GM19438 (cell line): Measurements from ENCODE around the gene AHCTF1.
"Not testable (repeated sequence)": the region's sequence is repeated elsewhere in the genome, so short reads cannot be mapped to it uniquely, and the experiment has no call there.

Experiments
- ATAC-seq: cut with Tn5 transposase; IDR thresholded peaks from one replicate; pipeline ENCODE4 v1.9.1; 2021; ENCODE audit warnings: low read depth; ENCODE audit not compliant: unreplicated experiment

AHCTF1 gene

GRCh38 chr1:246923900-246924299 lies 7.8 kb downstream of the AHCTF1 start:
- no peak for ATAC-seq

GRCh38 chr1:246923482-246923881 lies 8.3 kb downstream of the AHCTF1 start:
- ATAC-seq, result no peak

GRCh38 chr1:246921481-246921880 lies 10.3 kb downstream of the AHCTF1 start:
- ATAC-seq, result no peak

- ATAC-seq, result no peak
Measured at GRCh38 chr1:246919902-246920301, 11.8 kb downstream of the AHCTF1 start.

GRCh38 chr1:246916026-246916923 lies 15.5 kb downstream of the AHCTF1 start:
- not testable (repeated sequence) for ATAC-seq

- ATAC-seq, result no peak
Measured at GRCh38 chr1:246907472-246907871, 24.3 kb downstream of the AHCTF1 start.

- ATAC-seq, result no peak
Measured at GRCh38 chr1:246906833-246907232, 24.9 kb downstream of the AHCTF1 start.

GRCh38 chr1:246901874-246902273 lies 29.9 kb downstream of the AHCTF1 start:
- no peak for ATAC-seq

- no peak for ATAC-seq
Measured at GRCh38 chr1:246897302-246897701, 34.4 kb downstream of the AHCTF1 start.

GRCh38 chr1:246893191-246893939 lies 38.4 kb downstream of the AHCTF1 start:
- ATAC-seq, result no peak

GRCh38 chr1:246891105-246891504 lies 40.6 kb downstream of the AHCTF1 start:
- ATAC-seq, result no peak

GRCh38 chr1:246888522-246888921 lies 43.2 kb downstream of the AHCTF1 start:
- no peak for ATAC-seq

- ATAC-seq, result not testable (repeated sequence)
Measured at GRCh38 chr1:246885389-246885788, 46.4 kb downstream of the AHCTF1 start.

- no peak for ATAC-seq
Measured at GRCh38 chr1:246878551-246878950, 53.2 kb downstream of the AHCTF1 start.

- ATAC-seq, result no peak
Measured at GRCh38 chr1:246876431-246876830, 55.3 kb downstream of the AHCTF1 start.

- ATAC-seq, result no peak
Measured at GRCh38 chr1:246875041-246876026, 56.4 kb downstream of the AHCTF1 start.

GRCh38 chr1:246865921-246866320 lies 65.8 kb downstream of the AHCTF1 start:
- ATAC-seq, result no peak

GRCh38 chr1:246863791-246864190 lies 68.0 kb downstream of the AHCTF1 start:
- not testable (repeated sequence) for ATAC-seq

GRCh38 chr1:246860401-246860800 lies 71.3 kb downstream of the AHCTF1 start:
- no peak for ATAC-seq

- no peak for ATAC-seq
Measured at GRCh38 chr1:246856371-246856770, 75.4 kb downstream of the AHCTF1 start.
